NCI-H1092 (cell line): ENCODE measurements around the gene TET3.
A peak's percentile ranks its signal among the peaks of the same experiment; 100 is the strongest.

Source experiments
- DNase-seq: peaks from one replicate; lab custom pipeline; 2025; lab: John Stamatoyannopoulos, UW

Gene TET3

DNA sequence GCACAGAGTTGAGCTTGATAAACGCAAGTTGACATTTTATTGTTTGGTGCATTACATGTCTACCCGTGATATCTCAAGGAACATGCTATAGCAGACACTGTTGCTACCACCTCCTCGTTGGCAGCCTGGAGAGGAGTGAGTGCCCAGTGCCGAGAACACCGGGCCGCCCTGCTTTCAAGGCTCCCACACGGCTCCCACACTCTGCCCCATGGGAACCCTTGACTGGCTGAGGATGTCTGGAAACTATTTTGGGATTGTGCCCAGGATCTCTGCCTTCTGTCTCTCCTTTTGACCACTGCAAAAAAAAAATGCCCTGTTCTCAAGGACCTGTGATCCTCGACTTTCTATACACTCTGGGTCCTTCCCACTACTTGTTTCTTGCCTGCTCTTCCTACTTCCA is 21.1 kb downstream of the TET3 start:
- no peak for DNase-seq

DNA sequence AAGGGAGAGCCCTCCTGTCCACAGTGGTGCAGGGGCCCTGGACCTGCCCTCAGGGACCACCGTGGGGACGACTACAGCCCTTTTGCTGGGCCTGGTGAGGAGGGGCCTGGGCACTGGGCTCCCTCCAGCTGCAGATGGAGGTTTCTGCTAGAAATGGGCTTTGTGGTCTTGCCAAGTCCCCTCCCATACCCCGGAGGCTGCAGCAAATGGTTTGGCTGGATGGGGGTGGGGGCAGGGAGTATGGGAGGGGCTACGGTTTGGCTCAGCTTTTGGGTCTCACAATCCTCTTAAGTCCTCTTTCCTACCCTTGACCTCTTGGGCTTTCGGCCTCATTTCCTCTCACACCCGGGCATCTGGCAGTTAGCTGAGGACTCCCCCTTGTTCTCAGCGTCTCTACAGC is 21.7 kb downstream of the TET3 start:
- no peak for DNase-seq

DNA sequence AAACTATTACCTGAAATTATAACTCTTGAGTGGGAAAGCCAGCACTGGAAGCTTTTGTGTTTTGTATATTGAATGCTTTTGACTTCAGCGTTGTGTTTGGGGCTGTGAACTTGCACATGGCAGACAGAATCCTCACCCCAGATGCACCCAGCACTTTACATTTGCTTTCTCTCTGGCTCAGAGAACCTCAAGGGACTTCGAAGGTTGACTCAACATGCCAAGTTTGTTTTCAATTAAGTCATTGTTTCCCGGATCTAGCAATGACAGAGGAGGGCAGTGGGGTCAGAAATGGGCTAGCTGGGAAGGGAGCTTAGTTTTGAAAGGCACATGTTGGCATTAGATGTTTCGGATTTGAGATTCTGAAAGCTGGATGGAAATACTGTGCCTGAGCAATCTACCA is 22.4 kb downstream of the TET3 start:
- no peak for DNase-seq

DNA sequence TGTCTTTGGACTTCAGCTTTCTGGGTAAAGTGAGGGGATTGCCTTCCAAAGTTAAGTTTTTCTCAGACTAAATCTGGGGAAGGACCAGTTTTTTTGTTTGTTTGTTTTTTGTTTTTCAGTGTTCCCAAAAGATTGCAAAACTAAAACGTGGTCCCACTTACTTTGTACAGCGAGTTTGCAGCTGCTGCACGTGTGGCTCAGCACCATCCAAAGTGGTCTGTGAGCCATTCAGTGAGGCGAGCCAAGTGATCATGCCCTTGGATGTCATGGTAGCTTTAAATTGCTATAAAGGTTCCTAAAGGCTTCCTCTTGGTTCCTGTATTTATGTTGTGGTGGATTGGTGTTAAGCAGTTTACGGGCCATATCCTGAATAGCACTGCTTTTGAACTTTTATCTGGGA is 23.0 kb downstream of the TET3 start:
- DNase-seq: no peak

DNA sequence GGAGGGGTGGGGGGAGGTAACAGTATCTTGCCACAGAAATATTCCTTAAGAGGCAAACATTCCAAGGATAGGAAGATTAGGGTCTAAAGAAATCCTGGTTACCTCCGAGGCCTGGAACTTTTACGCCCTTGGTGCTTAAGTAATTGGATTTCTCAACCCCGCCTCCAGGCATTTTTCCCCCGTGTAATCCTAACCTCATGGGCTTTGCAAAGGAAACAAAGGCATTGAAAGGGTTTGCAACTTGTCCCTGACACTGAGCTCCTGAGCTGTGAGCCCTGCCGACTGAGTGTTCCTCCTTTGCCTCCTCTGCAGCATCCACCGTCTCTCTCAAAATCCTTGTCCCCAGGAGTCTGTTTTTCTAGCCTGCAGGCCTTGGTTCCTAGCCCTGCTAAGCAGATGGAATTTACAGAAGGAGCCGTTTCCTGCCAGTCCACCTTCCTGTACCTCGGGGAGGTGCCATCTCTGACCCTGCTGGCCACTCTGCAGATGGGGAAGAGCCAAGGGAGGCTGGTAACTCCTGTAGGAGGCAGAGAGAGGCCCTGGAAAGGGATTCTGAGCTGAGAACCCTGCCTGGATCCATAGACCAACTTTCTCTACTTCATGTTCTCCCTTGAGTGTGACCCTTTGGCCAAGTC is 24.2 kb downstream of the TET3 start:
- DNase-seq: no peak

DNA sequence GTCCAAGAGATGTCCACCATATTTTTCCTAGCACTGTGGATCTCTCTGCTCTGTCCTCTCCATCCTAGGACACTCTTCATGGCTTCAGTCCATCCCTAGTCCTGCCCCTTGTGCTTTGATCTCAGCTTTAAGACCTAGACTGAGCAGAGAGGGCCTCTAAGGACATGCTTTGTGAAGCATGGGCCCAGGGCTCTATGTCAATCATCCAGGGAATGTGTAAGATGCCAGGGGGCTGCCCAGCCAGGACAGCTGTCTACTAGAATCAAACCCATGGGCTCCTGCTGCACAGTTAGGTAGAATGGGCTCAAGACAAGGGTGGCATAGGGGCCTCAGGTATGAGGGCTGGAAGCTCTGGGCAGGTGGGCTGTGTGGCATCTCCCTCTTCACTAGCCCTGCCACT is 24.9 kb downstream of the TET3 start:
- DNase-seq: no peak

DNA sequence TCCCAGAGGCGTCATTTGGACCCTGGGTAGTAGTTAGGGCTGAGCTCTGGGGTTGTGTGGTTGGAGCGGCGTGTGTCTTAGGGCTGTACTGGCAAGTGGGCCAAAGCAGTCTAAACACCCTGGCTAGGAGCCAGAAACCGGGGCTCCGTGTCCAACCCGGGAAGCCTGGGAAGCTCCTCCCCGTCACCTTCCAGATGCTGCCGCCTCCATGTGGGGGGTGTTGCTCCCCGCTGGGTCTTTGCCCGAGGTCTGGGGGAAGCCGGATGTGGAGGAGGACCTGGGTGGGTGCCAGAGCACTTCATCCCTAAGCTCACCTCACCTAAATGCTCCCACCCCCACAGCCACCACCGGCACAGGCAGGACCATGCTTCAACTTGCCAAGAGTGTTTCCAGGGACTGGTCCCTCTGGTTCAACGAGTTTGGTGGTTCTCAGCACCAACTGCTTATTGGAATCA is 25.4 kb downstream of the TET3 start:
- peak; percentile 59 for DNase-seq

DNA sequence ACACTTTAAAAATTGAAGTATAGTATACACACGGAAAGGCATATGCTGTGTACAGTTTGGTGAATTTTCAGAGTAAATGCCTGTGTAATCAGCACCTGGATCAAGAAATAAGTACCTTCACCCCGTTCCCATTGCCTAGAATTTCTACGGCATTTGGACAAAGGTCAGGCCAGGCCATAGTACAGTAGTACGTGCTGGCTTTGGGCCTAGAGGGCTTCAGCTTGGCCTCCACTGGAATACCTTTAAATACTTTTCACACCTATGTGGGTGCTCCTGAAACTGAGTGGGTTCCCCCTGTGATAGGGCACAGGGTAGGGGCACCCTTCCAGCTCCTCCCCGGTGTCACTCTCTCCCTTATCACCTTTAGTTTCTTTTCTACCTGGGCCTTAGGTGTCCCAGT is 26.5 kb downstream of the TET3 start:
- no peak for DNase-seq

DNA sequence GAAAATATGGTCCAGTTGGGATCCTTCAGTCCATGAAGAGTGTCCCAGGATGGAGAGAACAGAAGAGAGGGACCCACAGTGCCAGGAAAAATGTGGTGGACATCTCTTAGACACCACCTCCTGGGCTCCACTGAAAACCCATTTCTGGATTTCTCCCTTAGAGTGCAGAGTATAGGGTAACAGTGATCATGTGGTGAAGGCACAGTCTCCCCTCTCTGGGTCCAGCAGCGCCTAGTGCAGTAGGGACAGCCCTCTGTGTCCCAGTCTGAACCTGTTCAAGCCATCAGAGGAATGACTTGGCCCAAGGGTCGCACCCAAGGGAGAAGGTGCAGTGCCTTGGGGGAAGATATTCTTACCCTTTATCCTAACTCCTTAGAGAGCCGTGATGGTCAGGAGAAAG is 30.1 kb downstream of the TET3 start:
- no peak for DNase-seq

DNA sequence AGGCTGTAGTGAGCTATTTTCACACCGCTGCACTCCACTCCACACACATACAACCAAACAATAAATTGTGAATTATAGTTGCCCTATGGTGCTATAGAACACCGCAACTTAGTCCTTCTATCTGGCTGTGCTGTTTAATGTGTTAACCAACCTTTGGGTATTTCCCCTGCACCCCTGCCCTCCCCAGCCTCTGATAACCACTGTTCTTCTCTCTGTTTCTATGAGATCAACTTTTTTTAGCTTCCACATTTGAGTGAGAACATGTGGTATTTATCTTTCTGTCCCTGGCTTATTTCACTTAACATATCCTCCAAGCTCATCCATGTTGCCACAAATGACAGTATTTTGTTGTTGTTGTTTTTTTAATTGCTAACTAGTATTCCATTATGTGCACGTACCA is 32.5 kb downstream of the TET3 start:
- no peak for DNase-seq

DNA sequence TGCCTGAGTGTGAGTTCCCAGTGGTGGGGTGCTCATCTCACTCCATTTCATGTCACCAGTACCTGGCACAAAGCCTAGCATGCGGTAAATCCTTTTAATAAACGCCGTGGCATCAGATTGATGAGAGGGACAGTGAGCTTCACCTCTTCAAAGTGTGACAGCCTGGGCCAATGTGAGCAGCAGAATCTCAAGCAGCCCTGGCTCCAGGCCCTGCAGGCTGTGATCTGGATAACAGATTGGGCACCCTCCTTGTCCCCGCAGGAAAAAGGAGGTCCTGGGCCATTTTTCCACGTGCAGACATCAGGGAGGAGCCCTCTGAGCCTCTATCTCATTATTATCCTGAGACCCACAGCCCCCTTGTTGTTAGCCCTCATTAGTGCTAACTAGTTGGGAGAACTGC is 34.8 kb downstream of the TET3 start:
- DNase-seq: no peak

DNA sequence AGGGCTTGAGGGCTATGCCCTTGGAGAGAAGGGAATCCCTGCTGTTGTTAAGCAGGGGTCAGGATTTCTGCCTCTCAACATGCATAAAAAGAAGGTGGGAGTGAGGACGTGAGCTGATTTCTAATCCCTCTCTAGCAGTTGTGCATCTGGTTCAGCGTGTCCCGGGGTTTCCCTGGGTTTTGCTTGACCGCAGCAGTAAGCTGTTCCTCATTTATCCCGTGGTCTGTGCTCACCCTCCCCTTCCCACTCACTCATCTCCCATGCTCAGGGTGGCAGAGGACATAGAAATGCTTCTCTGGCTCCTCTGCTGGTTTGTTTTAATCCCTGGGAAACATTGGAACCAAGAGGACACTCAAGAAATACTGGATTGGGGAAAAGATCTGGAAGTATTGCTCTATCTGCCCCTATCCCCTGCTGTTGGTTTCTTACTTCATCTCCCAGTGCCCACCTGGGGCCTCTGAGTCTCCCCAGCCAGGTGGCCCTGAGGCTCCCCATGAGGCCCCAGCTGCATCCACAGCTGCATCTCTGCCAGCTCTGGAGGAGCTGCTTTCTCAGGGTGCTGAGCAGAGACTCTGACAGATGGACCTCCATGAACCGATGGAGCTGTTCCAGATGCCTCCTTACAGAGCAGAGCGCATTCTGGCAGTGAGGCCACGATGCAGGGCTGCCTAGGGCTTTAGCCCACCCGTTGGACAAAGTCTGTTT is 36.1 kb downstream of the TET3 start:
- no peak for DNase-seq

DNA sequence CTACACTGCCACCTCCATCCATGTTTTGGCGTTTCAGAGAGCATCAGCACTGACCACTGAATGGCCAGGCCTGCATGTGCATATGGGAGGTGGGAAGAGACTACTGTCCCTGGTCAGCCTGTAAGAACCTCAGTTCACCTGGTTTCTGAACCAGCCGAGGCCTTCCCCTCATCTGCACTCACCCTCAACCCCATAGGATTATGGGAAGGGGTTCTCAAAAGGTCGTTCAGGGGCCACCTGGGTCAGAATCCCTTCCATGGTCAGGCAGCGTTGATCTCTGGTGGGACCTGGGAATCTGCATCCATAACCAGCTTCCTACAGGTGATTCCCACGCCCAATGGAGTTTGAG is 36.7 kb downstream of the TET3 start:
- no peak for DNase-seq

DNA sequence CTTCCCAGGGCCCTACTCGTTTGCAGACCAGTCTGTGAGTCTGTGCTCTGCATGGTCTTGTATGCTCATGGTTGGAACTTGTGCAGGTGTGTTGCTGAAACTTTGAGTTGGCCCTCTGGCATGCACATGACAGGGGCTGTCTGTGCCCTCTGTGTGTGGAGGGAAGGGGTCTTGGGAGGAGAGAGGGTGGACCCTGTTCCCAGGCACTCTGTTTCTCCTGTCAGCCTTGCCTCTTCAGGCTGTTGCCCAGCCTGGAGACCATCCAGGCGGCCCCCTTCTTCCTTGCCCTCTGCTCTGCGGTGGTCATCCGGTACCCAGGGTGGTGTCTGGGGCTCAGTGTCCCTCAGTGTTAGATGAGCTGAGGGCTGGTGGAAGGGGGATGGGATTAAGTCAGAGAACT is 39.5 kb downstream of the TET3 start:
- DNase-seq: no peak

DNA sequence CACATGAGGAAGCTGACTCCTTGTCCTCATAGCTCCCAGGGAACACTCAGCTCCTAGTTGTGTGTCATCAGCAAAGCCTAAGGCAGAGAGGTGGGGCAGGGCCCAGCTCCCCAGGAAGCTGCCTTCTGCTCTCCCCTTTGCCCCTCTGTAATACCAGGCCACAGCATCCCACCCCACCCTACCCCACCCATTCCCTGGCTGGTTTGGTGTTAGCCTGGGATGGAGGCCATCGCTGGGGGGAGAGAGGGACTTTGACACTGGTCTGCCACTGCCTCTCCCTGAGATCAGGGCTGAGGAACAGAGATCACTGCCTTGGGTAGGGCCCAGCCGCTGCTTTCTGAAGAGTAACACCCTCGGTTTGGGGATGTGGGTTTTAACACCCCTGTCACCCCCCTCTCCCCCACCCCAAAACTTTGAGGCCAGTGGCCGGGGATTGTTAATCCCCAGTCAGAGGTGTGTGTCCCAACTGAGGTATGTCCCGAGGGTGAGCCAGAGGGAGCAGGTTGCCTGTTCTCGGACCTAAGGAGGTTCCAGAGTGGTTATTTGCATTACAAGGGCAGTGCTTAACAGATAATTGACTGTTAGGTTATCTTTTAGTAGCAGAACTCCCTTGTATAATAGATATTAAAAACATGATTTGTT is 41.4 kb downstream of the TET3 start:
- DNase-seq: no peak

DNA sequence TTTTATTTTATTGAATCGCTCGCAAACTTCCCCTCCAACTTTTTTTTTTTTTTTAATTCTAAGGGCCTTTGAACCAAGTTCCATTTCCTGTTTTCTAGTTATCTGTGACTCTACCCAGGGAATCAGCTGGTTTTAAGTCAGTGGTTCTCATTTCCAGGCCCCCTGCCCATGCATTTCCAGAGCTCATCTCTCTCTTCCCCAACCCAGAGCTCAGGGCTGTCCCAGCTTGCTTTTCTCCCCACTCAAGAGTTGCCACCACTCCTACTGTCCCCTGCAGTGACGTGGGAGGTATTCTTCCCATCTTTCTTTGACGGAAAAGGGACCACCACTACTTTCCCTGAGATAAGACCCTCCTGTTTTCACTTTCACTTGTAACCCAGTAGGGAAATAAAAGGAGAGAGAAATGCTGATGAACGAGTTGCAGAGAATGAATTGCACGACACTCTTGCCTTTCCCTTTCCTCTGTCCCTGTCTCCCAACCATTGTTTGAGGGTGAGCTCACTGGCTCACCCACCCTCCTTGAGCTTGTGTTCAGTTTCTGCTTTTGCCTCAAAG is 42.1 kb downstream of the TET3 start:
- no peak for DNase-seq

DNA sequence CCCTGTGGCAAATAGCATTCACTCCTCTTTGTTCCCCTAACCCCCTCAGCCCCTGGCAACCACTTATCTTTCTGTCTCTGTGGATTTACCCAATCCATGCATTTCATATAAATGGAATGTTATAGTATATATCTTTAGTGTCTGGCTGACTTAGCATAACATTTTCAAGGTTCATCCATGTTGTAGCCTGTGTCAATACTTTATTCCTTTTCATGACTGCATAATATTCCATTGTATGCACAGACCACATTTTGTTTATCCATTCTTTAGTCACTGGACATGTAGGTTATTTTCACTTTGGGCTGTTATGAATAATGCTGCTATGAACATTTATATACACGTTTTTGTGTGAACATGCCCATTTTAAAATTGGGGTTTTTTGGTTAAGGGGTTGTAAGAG is 42.8 kb downstream of the TET3 start:
- no peak for DNase-seq

DNA sequence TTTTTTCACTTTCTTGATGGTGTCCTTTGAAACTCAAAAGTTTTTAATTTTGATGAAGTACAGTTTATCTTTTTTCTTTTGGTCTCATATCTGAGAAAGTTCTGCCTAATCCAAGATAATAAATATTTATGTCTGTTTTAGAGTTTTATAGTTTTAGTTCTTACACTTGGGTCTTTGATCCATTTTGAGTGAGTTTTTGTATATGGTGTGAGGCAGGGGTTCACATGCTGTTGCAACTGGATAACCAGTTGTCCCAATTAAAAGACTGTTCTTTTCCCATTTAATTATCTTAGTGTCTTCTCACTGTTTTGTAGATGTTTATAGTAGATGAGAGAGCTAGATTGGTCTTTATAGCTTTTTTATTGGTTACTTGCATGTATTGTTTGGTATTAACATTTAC is 43.6 kb downstream of the TET3 start:
- no peak for DNase-seq

DNA sequence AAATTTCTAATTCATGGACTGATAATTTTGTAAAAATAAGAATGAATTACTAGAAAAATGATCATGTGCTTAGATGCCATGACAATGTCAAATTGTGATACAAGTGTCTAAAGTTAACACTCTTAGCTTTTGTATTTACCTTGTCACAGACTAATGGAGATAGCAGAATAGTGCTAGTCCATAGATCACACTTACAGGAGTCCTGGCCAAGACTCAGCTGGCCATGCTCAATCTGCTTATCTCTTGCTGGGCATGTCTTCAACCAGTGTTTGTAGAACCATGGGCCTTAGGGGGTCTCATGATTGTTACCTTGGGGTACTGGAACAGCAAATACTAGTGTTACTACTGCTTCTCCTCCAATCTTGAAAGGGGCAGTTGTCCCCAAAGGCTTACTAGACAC is 44.0 kb downstream of the TET3 start:
- no peak for DNase-seq

DNA sequence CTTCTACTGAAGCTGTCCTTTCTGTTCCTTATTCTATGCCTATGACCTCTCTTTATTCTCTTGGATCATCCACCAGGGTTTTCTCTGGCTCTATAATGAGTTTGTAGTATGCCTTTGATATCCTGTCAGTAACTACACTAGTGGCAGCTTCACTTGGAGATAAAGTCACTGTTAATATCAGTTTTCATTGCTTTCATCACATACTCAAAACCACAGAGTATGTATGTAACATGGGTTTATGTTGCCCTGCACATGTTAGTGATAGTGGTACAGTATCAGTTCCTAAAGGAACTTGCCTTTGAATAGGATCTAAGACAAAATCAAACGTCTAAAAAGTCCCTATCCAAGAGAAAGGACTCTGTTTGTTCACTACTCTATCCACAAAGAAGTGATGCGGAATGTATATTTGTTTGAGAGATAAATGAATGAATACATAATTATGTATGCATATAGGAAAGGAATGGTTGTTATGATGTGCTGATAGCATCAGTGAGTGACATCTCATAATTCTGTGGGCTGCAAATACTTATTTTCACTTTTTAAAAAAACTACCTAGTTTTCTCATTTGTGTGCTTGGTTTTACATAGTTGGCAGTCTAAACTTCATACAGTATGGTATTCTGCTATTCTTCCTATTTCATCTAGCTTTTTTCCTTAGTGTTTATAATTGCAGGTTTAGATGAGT is 45.1 kb downstream of the TET3 start:
- DNase-seq: no peak

DNA sequence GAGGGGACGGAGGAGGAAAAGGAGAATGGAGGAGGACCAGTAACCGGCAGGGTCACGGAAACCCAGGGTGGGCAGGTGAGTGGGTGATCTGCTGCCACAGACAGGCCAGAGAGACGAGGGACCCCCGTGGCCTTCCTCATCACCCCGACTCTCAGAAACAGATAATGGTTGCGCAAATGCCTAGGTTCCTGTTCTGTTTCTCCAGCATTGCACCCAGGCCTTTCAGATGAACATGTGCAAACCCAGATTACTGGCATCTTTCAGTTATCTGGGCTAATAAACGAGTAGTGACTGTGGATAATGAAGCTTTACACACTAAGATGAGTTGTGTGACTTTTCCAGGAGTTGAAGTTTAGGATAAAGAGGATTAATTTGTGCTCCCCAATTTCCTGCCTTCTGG is 46.5 kb downstream of the TET3 start:
- no peak for DNase-seq

DNA sequence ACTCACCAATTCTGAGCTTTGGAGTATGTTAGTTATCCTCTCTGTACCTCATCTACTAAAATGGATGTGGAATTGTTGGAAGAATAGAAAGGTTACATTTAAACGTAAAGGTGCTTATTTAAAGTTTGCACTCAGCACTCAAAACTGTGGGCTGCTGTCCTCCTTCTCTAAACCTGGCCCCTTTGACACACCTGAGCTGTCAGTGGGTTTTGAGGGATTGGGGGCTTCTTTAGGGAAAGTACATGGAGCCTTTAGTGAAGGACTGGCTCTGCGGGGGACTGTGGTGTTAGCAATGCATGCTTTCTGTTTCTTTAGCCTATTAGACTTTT is 47.2 kb downstream of the TET3 start:
- no peak for DNase-seq

DNA sequence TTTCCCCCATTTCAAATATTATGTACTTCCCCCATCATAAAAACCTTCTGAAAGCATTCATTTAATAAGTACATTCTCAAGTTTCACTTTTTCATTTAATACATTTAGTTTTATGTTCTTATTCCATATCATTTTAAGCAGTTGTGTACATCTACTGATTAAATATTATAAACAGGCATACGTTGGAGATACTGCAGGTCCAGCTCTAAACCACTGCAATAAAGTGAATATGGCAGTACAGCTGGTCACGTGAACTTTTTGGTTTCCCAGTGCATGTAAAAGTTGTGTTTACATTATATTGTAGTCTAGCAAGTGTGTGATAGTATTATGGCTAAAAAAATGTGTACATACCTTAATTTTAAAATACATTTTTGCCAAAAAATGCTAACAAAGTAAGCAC is 48.7 kb downstream of the TET3 start:
- DNase-seq: no peak
